HK-2 (cell line): Measurements from ENCODE around the gene CRP.
"Not testable (repeated sequence)": the region's sequence is repeated elsewhere in the genome, so short reads cannot be mapped to it uniquely, and the experiment has no call there.

Experiments used
- DNase-seq: peaks from one replicate; pipeline ENCODE4 v3.0.0-alpha.2; 2018; ENCODE audit not compliant: unreplicated experiment

Gene CRP

DNA sequence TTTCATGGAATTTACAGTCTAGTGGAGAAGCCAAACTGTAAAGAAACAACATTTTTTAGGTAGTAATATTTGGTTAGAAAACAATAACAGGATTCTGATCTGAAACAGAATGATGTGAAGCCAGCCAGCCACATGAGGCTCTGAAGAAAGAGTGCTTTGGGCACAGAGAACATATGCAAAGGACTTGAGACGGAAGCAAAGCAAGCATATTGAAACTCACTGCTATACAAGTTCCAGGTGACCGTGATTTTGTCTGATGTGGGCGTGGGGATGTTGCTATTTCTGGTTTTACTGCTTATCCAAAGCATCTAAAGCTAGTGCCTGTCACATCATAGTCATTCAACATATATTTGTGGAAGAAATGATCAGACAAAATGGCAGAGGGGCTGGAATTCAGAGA, 14.7 kb downstream of the CRP start:
- DNase-seq = no peak

DNA sequence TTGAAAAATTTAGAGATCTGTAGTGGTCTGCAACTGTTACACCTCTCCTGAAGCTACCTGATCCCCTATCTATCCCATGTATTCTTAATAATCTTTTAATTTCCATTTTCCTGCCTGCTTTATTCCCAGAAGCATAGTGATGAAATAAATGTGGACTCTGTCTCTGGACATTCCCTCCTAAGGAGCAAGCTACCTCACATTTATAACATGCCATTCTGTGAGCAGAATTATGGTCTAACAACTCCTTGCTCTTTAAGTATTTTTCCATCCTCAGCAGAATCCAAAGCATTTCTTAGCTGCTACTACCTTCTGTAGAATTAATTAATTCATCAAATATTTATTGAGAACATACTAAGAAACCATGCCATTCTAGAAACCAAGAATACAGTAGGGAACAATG, 15.1 kb downstream of the CRP start:
- DNase-seq = no peak

DNA sequence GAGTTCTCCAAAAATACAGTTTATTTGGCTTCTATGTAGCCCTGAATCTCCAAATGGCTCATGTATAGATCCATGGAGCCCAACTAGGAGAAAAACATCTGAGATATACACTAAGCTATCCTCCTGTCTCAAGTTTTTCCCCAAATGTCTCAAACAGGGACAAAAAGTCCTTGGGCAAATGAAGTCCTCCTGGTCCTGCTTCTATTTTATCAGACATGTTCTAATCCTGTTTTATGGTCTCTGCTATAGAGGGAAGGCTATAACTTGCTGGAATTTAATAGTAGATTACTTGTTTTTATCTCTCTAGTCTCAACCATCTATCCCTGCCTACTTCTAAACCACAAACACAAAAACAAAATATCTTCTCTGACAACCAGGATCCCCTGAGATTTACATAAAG, 26.9 kb downstream of the CRP start:
- DNase-seq = no peak

GRCh38 chr1:159686599-159687299, 27.6 kb downstream of the CRP start:
- DNase-seq = no peak

GRCh38 chr1:159678939-159679338, 35.5 kb downstream of the CRP start:
- no peak for DNase-seq

GRCh38 chr1:159675046-159675445, 39.3 kb downstream of the CRP start:
- DNase-seq = no peak

DNA sequence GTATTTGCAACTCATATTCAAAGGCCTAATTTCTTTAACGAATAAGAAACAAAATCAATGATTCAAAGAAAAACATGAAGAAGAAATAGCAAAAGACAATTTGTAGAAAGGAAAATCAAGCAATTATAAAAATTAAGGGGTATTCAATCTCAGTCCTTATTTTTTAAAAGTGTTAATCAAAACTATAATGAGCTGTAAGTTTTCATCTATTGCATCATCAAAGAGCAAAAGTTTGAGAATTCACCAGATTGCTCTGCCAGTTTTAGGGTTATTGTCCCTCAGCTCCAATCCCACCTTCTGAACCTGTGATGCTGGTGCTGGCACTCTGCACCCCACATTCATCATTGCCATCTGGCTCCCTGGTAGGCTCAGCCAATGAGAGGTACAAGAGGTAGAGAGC, 42.0 kb downstream of the CRP start:
- DNase-seq = not testable (repeated sequence)

- DNase-seq = no peak
Measured at GRCh38 chr1:159669338-159669737, 45.1 kb downstream of the CRP start.

GRCh38 chr1:159668739-159669138, 45.6 kb downstream of the CRP start:
- no peak for DNase-seq

GRCh38 chr1:159664247-159664646, 50.1 kb downstream of the CRP start:
- no peak for DNase-seq

- DNase-seq = no peak
Measured at GRCh38 chr1:159663552-159663951, 50.8 kb downstream of the CRP start.
